WTC11 (cell line): ENCODE results near the gene SYNE3. TPM values are rescaled to one million over a fixed set of nuclear protein-coding genes. Genes with fewer than 3 reads are reported as not detected.

Experiments
- ATAC-seq: fragments of 200-7000 bp; cut with Tn5 transposase; 2 replicates; pipeline ENCODE4 v1.10.0; 2021; ENCODE audit warnings: mild to moderate bottlenecking, moderate library complexity
- CTCF ChIA-PET: fragments of 300-600 bp; sonication (Branson Sonifier 250); formaldehyde crosslinking; loops from one replicate; lab custom pipeline; 2021; ENCODE audit warnings: antibody characterized with exemption; lab: Charles Lee
- POLR2A ChIA-PET: fragments of 350-600 bp; sonication (Branson Sonifier 250); formaldehyde crosslinking; loops from one replicate; lab custom pipeline; 2021; ENCODE audit warnings: antibody characterized with exemption; lab: Charles Lee
- DNase-seq: peaks from one replicate; pipeline ENCODE4 v3.0.0; 2021; ENCODE audit warnings: low spot score
- H3K27ac Mint-ChIP-seq: 2 replicates; pipeline ENCODE4 v1.8.0; 2021; ENCODE audit warnings: mixed read lengths
- H3K27me3 Mint-ChIP-seq: 2 replicates; pipeline ENCODE4 v1.8.0; 2021; ENCODE audit warnings: low read depth, mild to moderate bottlenecking, moderate library complexity, mixed read lengths
- H3K36me3 Mint-ChIP-seq: 2 replicates; pipeline ENCODE4 v1.8.0; 2021; ENCODE audit warnings: mixed read lengths
- H3K4me1 Mint-ChIP-seq: 2 replicates; pipeline ENCODE4 v1.8.0; 2022; ENCODE audit warnings: mixed read lengths
- H3K4me3 Mint-ChIP-seq: 2 replicates; pipeline ENCODE4 v1.8.0; 2021; ENCODE audit warnings: mild to moderate bottlenecking, moderate library complexity, mixed read lengths
- H3K9me3 Mint-ChIP-seq: 2 replicates; pipeline ENCODE4 v1.8.0; 2021; ENCODE audit warnings: mixed read lengths
- CREM ChIP-seq: sonication (generic); formaldehyde crosslinking; IDR thresholded peaks from 2 replicates; pipeline ENCODE4 v1.8.1; 2022; ENCODE audit warnings: mild to moderate bottlenecking, missing genetic modification reagents, moderate library complexity
- ELF4 ChIP-seq: sonication (generic); formaldehyde crosslinking; IDR thresholded peaks from 2 replicates; pipeline ENCODE4 v1.8.1; 2022; ENCODE audit warnings: low read depth, mild to moderate bottlenecking, moderate library complexity, missing genetic modification reagents
- ESRRA ChIP-seq: sonication (generic); formaldehyde crosslinking; IDR thresholded peaks from 2 replicates; pipeline ENCODE4 v1.8.1; 2022; ENCODE audit warnings: mild to moderate bottlenecking, missing genetic modification reagents, borderline replicate concordance
- FOXJ3 ChIP-seq: sonication (generic); formaldehyde crosslinking; IDR thresholded peaks from 2 replicates; pipeline ENCODE4 v1.9.0; 2021; ENCODE audit warnings: missing genetic modification reagents, mild to moderate bottlenecking, borderline replicate concordance
- GRHL2 ChIP-seq: fragments of 250-450 bp; sonication (Bioruptor Pico); IDR thresholded peaks from 2 replicates; pipeline ENCODE4 v1.8.0; 2022; ENCODE audit warnings: mild to moderate bottlenecking, moderate library complexity; ENCODE audit not compliant: insufficient replicate concordance, severe bottlenecking
- NFE2L1 ChIP-seq: sonication (generic); formaldehyde crosslinking; IDR thresholded peaks from 2 replicates; pipeline ENCODE4 v1.8.1; 2023; ENCODE audit warnings: missing genetic modification reagents
- NR2C2 ChIP-seq: sonication (generic); formaldehyde crosslinking; IDR thresholded peaks from 2 replicates; pipeline ENCODE4 v1.8.0; 2022; ENCODE audit warnings: mild to moderate bottlenecking, missing genetic modification reagents
- OVOL2 ChIP-seq: fragments of 250-450 bp; sonication (Bioruptor Pico); IDR thresholded peaks from 2 replicates; pipeline ENCODE4 v1.9.0; 2021; ENCODE audit warnings: mild to moderate bottlenecking, borderline replicate concordance
- PRRX2 ChIP-seq: fragments of 250-450 bp; sonication (Bioruptor Pico); IDR thresholded peaks from 2 replicates; pipeline ENCODE4 v1.8.0; 2021; ENCODE audit warnings: mild to moderate bottlenecking
- RORB ChIP-seq: fragments of 250-450 bp; sonication (Bioruptor Pico); IDR thresholded peaks from 2 replicates; pipeline ENCODE4 v1.9.0; 2021; ENCODE audit warnings: mild to moderate bottlenecking
- TCF7 ChIP-seq: sonication (generic); formaldehyde crosslinking; IDR thresholded peaks from 2 replicates; pipeline ENCODE4 v1.8.0; 2022; ENCODE audit warnings: mild to moderate bottlenecking, low read depth, missing genetic modification reagents, moderate library complexity
- ZBTB21 ChIP-seq: sonication (generic); formaldehyde crosslinking; IDR thresholded peaks from 2 replicates; pipeline ENCODE4 v1.8.1; 2023; ENCODE audit warnings: mild to moderate bottlenecking, missing genetic modification reagents, borderline replicate concordance
- ZNF232 ChIP-seq: sonication (generic); formaldehyde crosslinking; IDR thresholded peaks from 2 replicates; pipeline ENCODE4 v1.8.0; 2022; ENCODE audit warnings: mild to moderate bottlenecking, missing genetic modification reagents
- ZNF317 ChIP-seq: sonication (generic); formaldehyde crosslinking; IDR thresholded peaks from 2 replicates; pipeline ENCODE4 v1.8.1; 2023; ENCODE audit warnings: low read depth, mild to moderate bottlenecking, moderate library complexity, missing genetic modification reagents, borderline replicate concordance
- total RNA-seq: library from RNA; stranded (reverse); gene quantifications from 3 replicates; pipeline ENCODE4 v1.2.3, GENCODE V29; 2021
- TF ChIP-seq, protein P1 (sequence below): fragments of 200-600 bp; IDR thresholded peaks from 2 replicates; pipeline ENCODE4 v1.8.0; 2022; ENCODE audit warnings: antibody characterized with exemption
- TF ChIP-seq, protein P2 (sequence below): sonication (generic); formaldehyde crosslinking; IDR thresholded peaks from 2 replicates; pipeline ENCODE4 v1.8.0; 2022; ENCODE audit warnings: mild to moderate bottlenecking, missing genetic modification reagents
- TF ChIP-seq, protein P3 (sequence below): sonication (generic); formaldehyde crosslinking; IDR thresholded peaks from 2 replicates; pipeline ENCODE4 v1.8.1; 2022; ENCODE audit warnings: missing genetic modification reagents, borderline replicate concordance
- TF ChIP-seq, protein P4 (sequence below): sonication (generic); formaldehyde crosslinking; IDR thresholded peaks from 2 replicates; pipeline ENCODE4 v1.8.1; 2023; ENCODE audit warnings: mild to moderate bottlenecking, missing genetic modification reagents, moderate library complexity
- TF ChIP-seq, protein P5 (sequence below): sonication (generic); formaldehyde crosslinking; IDR thresholded peaks from 2 replicates; pipeline ENCODE4 v1.8.1; 2023; ENCODE audit warnings: mild to moderate bottlenecking, missing genetic modification reagents
- TF ChIP-seq, protein P6 (sequence below): fragments of 250-450 bp; sonication (Bioruptor Pico); IDR thresholded peaks from 2 replicates; pipeline ENCODE4 v1.9.0; 2021; ENCODE audit warnings: mild to moderate bottlenecking
- TF ChIP-seq, protein P7 (sequence below): sonication (generic); formaldehyde crosslinking; IDR thresholded peaks from 2 replicates; pipeline ENCODE4 v1.8.1; 2023; ENCODE audit warnings: mild to moderate bottlenecking, missing genetic modification reagents, moderate library complexity
- TF ChIP-seq, protein P8 (sequence below): fragments of 250-450 bp; sonication (Bioruptor Pico); IDR thresholded peaks from 2 replicates; pipeline ENCODE4 v1.9.0; 2021; ENCODE audit warnings: mild to moderate bottlenecking, borderline replicate concordance

SYNE3 gene
- total RNA-seq, 1 experiment from 2014 or later, result 0.24 TPM

DNA sequence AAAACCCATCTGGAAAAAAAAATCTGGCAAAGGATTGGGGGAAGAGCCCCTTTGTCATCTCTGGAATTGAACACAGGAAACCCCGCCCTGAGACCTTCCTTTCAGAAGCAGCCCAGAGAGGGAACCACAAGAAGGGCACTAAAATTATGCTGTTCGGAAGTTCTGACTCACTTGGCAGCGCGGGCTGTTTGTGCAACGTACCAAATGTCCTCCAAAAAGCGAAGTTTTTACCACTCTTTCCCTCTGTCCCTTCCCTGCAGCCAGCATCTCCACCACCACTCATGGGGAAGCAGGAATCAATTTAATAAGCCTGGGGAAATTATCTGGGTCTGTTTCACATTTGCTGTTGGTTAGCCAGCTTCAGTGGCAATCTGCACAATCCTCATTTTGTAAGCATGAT is 3.2 kb upstream of the SYNE3 start:
- DNase-seq, result no peak
- H3K4me1 Mint-ChIP-seq, result peaks cover 18% of the 10 kb centered on the region
- no peaks in the 10 kb centered on the region for H3K36me3 Mint-ChIP-seq
- ChIA-PET CTCF (interaction anchor here (0.9 to 1.9 kb wide), 3 partner anchors 67 to 105 kb away, joined by 3 to 4 read pairs (median 4); no protein-coding TSS in a partner anchor), POLR2A (no interaction called here)
- no peak for ATAC-seq
- H3K9me3 Mint-ChIP-seq, result no peaks in the 10 kb centered on the region
- peaks cover 39% of the 10 kb centered on the region for H3K27me3 Mint-ChIP-seq
- H3K4me3 Mint-ChIP-seq, result no peak overlapping the region
- no peak for TF ChIP-seq ESRRA (CRISPR knock-in tag)
- TF ChIP-seq, protein P1, sequence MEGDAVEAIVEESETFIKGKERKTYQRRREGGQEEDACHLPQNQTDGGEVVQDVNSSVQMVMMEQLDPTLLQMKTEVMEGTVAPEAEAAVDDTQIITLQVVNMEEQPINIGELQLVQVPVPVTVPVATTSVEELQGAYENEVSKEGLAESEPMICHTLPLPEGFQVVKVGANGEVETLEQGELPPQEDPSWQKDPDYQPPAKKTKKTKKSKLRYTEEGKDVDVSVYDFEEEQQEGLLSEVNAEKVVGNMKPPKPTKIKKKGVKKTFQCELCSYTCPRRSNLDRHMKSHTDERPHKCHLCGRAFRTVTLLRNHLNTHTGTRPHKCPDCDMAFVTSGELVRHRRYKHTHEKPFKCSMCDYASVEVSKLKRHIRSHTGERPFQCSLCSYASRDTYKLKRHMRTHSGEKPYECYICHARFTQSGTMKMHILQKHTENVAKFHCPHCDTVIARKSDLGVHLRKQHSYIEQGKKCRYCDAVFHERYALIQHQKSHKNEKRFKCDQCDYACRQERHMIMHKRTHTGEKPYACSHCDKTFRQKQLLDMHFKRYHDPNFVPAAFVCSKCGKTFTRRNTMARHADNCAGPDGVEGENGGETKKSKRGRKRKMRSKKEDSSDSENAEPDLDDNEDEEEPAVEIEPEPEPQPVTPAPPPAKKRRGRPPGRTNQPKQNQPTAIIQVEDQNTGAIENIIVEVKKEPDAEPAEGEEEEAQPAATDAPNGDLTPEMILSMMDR, result no peak
- TF ChIP-seq ELF4 (CRISPR knock-in tag), result no peak
- TF ChIP-seq PRRX2 (CRISPR knock-in tag), result no peak
- TF ChIP-seq, protein P2, sequence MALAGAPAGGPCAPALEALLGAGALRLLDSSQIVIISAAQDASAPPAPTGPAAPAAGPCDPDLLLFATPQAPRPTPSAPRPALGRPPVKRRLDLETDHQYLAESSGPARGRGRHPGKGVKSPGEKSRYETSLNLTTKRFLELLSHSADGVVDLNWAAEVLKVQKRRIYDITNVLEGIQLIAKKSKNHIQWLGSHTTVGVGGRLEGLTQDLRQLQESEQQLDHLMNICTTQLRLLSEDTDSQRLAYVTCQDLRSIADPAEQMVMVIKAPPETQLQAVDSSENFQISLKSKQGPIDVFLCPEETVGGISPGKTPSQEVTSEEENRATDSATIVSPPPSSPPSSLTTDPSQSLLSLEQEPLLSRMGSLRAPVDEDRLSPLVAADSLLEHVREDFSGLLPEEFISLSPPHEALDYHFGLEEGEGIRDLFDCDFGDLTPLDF, result no peak
- no peak for TF ChIP-seq ZNF232 (CRISPR knock-in tag)
- no peak for TF ChIP-seq NR2C2 (CRISPR knock-in tag)
- H3K27ac Mint-ChIP-seq, result no peak overlapping the region

DNA sequence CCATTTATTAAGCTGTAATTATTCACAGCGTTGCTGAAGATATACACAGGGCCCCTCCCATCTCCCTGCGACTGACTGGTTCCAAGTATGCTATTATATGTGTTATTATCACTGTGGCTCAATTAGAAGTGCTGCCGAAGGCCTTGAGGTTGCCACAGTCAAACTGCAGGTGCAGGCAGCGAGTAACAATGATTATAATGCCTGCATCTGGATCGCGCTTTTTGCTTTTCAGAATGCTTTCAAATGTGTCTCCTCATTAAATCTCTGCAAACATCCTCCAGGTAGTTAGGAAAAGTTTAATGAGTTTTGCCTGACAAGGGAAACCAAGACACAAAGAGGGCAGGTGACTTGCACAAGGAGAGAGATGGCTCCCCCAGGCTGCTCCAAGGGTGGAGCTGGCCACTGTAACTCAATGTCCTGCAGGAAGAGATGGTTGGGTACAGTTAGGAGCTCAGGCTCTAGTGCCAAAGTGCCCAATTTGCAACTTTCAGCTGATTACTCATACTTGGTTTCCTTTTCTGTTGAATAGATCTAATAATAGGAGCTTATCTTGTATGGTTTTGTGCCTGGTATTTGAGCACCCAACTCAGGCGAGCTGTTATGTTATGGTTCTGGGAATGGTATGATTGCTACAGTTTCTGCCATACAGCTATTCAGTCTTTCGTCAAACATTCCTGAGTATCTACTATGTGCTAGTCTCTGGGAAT is 1.7 kb upstream of the SYNE3 start:
- no peaks in the 10 kb centered on the region for H3K36me3 Mint-ChIP-seq
- TF ChIP-seq GRHL2 (CRISPR knock-in tag) (no peak), ZBTB21 (CRISPR knock-in tag) (no peak), FOXJ3 (CRISPR knock-in tag) (no peak), RORB (CRISPR knock-in tag) (no peak), ZNF317 (CRISPR knock-in tag) (no peak), NFE2L1 (CRISPR knock-in tag) (no peak), TCF7 (CRISPR knock-in tag) (no peak), CREM (CRISPR knock-in tag) (no peak), OVOL2 (CRISPR knock-in tag) (no peak)
- TF ChIP-seq, protein P3, sequence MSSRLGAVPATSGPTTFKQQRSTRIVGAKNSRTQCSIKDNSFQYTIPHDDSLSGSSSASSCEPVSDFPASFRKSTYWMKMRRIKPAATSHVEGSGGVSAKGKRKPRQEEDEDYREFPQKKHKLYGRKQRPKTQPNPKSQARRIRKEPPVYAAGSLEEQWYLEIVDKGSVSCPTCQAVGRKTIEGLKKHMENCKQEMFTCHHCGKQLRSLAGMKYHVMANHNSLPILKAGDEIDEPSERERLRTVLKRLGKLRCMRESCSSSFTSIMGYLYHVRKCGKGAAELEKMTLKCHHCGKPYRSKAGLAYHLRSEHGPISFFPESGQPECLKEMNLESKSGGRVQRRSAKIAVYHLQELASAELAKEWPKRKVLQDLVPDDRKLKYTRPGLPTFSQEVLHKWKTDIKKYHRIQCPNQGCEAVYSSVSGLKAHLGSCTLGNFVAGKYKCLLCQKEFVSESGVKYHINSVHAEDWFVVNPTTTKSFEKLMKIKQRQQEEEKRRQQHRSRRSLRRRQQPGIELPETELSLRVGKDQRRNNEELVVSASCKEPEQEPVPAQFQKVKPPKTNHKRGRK, result no peak
- TF ChIP-seq, protein P4, sequence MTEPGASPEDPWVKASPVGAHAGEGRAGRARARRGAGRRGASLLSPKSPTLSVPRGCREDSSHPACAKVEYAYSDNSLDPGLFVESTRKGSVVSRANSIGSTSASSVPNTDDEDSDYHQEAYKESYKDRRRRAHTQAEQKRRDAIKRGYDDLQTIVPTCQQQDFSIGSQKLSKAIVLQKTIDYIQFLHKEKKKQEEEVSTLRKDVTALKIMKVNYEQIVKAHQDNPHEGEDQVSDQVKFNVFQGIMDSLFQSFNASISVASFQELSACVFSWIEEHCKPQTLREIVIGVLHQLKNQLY (CRISPR knock-in tag), result no peak
- TF ChIP-seq, protein P5, sequence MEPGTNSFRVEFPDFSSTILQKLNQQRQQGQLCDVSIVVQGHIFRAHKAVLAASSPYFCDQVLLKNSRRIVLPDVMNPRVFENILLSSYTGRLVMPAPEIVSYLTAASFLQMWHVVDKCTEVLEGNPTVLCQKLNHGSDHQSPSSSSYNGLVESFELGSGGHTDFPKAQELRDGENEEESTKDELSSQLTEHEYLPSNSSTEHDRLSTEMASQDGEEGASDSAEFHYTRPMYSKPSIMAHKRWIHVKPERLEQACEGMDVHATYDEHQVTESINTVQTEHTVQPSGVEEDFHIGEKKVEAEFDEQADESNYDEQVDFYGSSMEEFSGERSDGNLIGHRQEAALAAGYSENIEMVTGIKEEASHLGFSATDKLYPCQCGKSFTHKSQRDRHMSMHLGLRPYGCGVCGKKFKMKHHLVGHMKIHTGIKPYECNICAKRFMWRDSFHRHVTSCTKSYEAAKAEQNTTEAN (CRISPR knock-in tag), result no peak
- TF ChIP-seq, protein P6, sequence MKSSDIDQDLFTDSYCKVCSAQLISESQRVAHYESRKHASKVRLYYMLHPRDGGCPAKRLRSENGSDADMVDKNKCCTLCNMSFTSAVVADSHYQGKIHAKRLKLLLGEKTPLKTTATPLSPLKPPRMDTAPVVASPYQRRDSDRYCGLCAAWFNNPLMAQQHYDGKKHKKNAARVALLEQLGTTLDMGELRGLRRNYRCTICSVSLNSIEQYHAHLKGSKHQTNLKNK (CRISPR knock-in tag), result no peak
- TF ChIP-seq, protein P7, sequence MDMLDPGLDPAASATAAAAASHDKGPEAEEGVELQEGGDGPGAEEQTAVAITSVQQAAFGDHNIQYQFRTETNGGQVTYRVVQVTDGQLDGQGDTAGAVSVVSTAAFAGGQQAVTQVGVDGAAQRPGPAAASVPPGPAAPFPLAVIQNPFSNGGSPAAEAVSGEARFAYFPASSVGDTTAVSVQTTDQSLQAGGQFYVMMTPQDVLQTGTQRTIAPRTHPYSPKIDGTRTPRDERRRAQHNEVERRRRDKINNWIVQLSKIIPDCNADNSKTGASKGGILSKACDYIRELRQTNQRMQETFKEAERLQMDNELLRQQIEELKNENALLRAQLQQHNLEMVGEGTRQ (CRISPR knock-in tag), result no peak
- TF ChIP-seq, protein P8, sequence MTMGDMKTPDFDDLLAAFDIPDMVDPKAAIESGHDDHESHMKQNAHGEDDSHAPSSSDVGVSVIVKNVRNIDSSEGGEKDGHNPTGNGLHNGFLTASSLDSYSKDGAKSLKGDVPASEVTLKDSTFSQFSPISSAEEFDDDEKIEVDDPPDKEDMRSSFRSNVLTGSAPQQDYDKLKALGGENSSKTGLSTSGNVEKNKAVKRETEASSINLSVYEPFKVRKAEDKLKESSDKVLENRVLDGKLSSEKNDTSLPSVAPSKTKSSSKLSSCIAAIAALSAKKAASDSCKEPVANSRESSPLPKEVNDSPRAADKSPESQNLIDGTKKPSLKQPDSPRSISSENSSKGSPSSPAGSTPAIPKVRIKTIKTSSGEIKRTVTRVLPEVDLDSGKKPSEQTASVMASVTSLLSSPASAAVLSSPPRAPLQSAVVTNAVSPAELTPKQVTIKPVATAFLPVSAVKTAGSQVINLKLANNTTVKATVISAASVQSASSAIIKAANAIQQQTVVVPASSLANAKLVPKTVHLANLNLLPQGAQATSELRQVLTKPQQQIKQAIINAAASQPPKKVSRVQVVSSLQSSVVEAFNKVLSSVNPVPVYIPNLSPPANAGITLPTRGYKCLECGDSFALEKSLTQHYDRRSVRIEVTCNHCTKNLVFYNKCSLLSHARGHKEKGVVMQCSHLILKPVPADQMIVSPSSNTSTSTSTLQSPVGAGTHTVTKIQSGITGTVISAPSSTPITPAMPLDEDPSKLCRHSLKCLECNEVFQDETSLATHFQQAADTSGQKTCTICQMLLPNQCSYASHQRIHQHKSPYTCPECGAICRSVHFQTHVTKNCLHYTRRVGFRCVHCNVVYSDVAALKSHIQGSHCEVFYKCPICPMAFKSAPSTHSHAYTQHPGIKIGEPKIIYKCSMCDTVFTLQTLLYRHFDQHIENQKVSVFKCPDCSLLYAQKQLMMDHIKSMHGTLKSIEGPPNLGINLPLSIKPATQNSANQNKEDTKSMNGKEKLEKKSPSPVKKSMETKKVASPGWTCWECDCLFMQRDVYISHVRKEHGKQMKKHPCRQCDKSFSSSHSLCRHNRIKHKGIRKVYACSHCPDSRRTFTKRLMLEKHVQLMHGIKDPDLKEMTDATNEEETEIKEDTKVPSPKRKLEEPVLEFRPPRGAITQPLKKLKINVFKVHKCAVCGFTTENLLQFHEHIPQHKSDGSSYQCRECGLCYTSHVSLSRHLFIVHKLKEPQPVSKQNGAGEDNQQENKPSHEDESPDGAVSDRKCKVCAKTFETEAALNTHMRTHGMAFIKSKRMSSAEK, result no peak

More for the DNA sequence above, 1.7 kb upstream of the SYNE3 start:
- POLR2A ChIA-PET, result no interaction called here
- Mint-ChIP-seq H3K27ac (no peak overlapping the region), H3K4me1 (peaks cover 13% of the 10 kb centered on the region), H3K4me3 (peak overlapping the region; percentile 61; the same call in 1 of the 2 replicates), H3K27me3 (peaks cover 39% of the 10 kb centered on the region), H3K9me3 (no peaks in the 10 kb centered on the region)
- ATAC-seq (no peak), DNase-seq (no peak)
- CTCF ChIA-PET, result interaction anchor here (1.1 kb wide), 1 partner anchor 66 kb away, joined by 4 read pairs; no protein-coding TSS in a partner anchor
